PFSK-1 (cell line): ENCODE data around the gene SYMPK.

Experiments used
- POLR2AphosphoS5 ChIP-seq: IDR thresholded peaks from 2 replicates; pipeline ENCODE4 v1.6.1; 2012; ENCODE audit warnings: low read depth, mild to moderate bottlenecking, control low read depth, low read length, moderate library complexity
- REST ChIP-seq, 2 experiments: IDR thresholded peaks; 2 replicates each; pipeline versions ENCODE4 v1.6.1 to v1.8.0; 2011 to 2012; ENCODE audit warnings: low read depth in 2 of 2, low read length in 2 of 2, control low read depth in 1 of 2, inconsistent platforms in 1 of 2, mild to moderate bottlenecking in 1 of 2, moderate library complexity in 1 of 2; ENCODE audit not compliant: insufficient read depth in 1 of 2
- SIN3A ChIP-seq: IDR thresholded peaks from 2 replicates; pipeline ENCODE4 v1.6.1; 2012; ENCODE audit warnings: mild to moderate bottlenecking, low read length, moderate library complexity, borderline replicate concordance; ENCODE audit not compliant: insufficient read depth

DNA sequence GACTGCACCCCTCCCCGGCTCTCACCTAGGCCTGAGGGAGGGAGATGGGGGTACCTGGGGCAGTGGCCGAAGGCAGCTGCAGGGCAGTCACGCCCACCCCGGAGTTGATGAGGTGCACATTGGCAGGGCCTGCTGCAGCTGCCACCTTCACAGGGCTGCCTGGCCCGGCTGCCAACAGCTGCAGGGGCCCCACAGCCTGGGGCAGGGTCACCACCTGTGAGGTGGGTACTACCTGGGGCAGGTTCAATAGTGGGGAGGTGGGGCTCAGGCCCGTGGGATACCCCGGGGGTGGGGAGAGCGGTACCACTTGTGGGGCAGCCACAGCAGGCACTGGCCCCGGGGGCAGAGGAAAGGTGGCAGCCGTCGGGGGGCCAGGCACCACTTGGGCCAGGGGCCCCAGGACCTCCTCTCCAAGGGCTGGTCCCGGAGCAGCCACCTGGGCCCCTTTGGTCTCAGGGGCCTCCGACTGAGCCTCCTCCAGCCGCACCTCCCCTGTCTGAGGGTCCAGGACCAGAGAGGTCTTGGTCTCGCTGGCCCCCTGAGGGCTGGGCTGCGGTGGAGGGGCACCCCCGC lies 96.6 kb downstream of the SYMPK start:
- no peak for TF ChIP-seq SIN3A
- TF ChIP-seq REST (IDR thresholded peaks at IDR 0.05; ENCODE audit: insufficient read depth in 1 of 2, low read depth in 2 of 2, low read length in 2 of 2), result no peak
- no peak for TF ChIP-seq POLR2AphosphoS5
